ENCODE results near the gene TRPM3. TPM values are rescaled to one million over a fixed set of nuclear protein-coding genes. Genes with fewer than 3 reads are reported as not detected.

Gene TRPM3
- total and polyA plus RNA-seq, 2 of the 8 experiments (the other 6 are each of a cell fraction or from before 2014, with no cell fraction given), result 2.4 to 10.9 TPM

- TF ChIP-seq CHD7 (IDR thresholded peaks at IDR 0.05; ENCODE audit: insufficient replicate concordance, low read length) (no peak), TAF1 (IDR thresholded peaks at IDR 0.05; ENCODE audit: low read depth, low read length) (no peak), KDM1A (IDR thresholded peaks at IDR 0.05; ENCODE audit: borderline replicate concordance, low read length) (no peak), BCL11A (IDR thresholded peaks at IDR 0.05; ENCODE audit: low read depth in 2 of 2, low read length in 2 of 2) (no peak), POLR2AphosphoS5 (IDR thresholded peaks at IDR 0.05; ENCODE audit: low read depth, low read length) (no peak), RAD21 (IDR thresholded peaks at IDR 0.05 in 1 of 2, conservative IDR thresholded peaks at IDR 0.05 in 1 of 2; ENCODE audit: low read depth in 2 of 2, low read length in 2 of 2) (no peak), RBBP5 (IDR thresholded peaks at IDR 0.05; ENCODE audit: borderline replicate concordance, low read depth, low read length) (no peak), JUND (IDR thresholded peaks at IDR 0.05; ENCODE audit: low read length) (no peak), BRCA1 (IDR thresholded peaks at IDR 0.05; ENCODE audit: low read depth, low read length) (no peak), RNF2 (IDR thresholded peaks at IDR 0.05; ENCODE audit: borderline replicate concordance, low read depth, low read length, missing control alignments, poor library complexity, severe bottlenecking) (no peak), SUZ12 (IDR thresholded peaks at IDR 0.05; ENCODE audit: low read length) (no peak), TBP (IDR thresholded peaks at IDR 0.05; ENCODE audit: low read depth, low read length) (no peak)
Measured at GRCh38 chr9:71025201-71025600, 96.2 kb downstream of the TRPM3 start (continued).

Data from H1 (cell line).